K562 (cell line): ENCODE data around the gene B3GALNT2. TPM values are rescaled to one million over a fixed set of nuclear protein-coding genes. Genes with fewer than 3 reads are reported as not detected.

Experiments used
- ATAC-seq: fragments of 200-7000 bp; cut with Tn5 transposase; 3 replicates; pipeline ENCODE4 v1.9.1; 2020; ENCODE audit warnings: moderate library complexity
- BruUV-seq: library from RNA; stranded (reverse); fragments of 400-500 nt; replicated peaks from 2 replicates; lab custom pipeline; 2021; lab: Mats Ljungman, UMichigan
- CTCF ChIA-PET: fragments of 300-600 bp; formaldehyde crosslinking; extraction: SDS; loops from one replicate; lab custom pipeline; 2021; ENCODE audit warnings: low intra/inter-chr PET ratio; lab: Yijun Ruan, JAX
- POLR2A ChIA-PET: fragments of 300-600, 350-650 bp; sonication (Branson Sonifier 250); formaldehyde crosslinking; extraction: SDS; loops from one replicate; lab custom pipeline; 2021; ENCODE audit warnings: antibody characterized with exemption, inconsistent platforms; lab: Yijun Ruan, JAX
- DNase-seq, 4 experiments: peaks; one replicate each; pipeline versions ENCODE4 v3.0.0 to v3.0.0-alpha.2; 2011 to 2018; ENCODE audit warnings: low spot score in 3 of 4, mixed read lengths in 3 of 4; ENCODE audit errors: extremely low read depth in 1 of 4
- FAIRE-seq: peaks from 2 replicates; lab custom pipeline; 2011; peaks lifted over from hg19 to GRCh38; lab: Jason Lieb, UNC
- H2AFZ ChIP-seq: 2 replicates; pipeline ENCODE4 v1.6.0; 2011; ENCODE audit warnings: low read depth, low read length, control low read depth, inconsistent platforms
- H3K27ac ChIP-seq: fragments of 200-600 bp; 3 replicates; pipeline ENCODE4 v1.8.0; 2011; ENCODE audit warnings: low read depth, mild to moderate bottlenecking, control low read depth, inconsistent platforms, low read length, moderate library complexity, mixed read lengths; ENCODE audit errors: extremely low read depth
- H3K27me3 ChIP-seq, 2 experiments: fragments of 300-600 bp in 1 of 2; 2 replicates in 1 of 2; 3 replicates in 1 of 2; pipeline versions ENCODE4 v1.6.0 to v1.8.0; 2011; ENCODE audit warnings: inconsistent platforms in 2 of 2, low read length in 2 of 2, mild to moderate bottlenecking in 1 of 2, mixed read lengths in 1 of 2, moderate library complexity in 1 of 2; ENCODE audit not compliant: control insufficient read depth in 2 of 2, insufficient read depth in 2 of 2
- H3K36me3 ChIP-seq: fragments of 300-600 bp; 3 replicates; pipeline ENCODE4 v1.8.0; 2011; ENCODE audit warnings: mild to moderate bottlenecking, low read length, inconsistent platforms; ENCODE audit not compliant: control insufficient read depth, insufficient read depth
- H3K4me1 ChIP-seq, 2 experiments: fragments of 200-600 bp in 1 of 2; replicated peaks in 1 of 2; 2 replicates in 1 of 2; 3 replicates in 1 of 2; pipeline versions ENCODE4 v1.5.1 to v1.8.0; 2011; ENCODE audit warnings: inconsistent platforms in 2 of 2, low read length in 2 of 2, mild to moderate bottlenecking in 1 of 2, mixed read lengths in 1 of 2, moderate library complexity in 1 of 2; ENCODE audit not compliant: control insufficient read depth in 2 of 2, insufficient read depth in 2 of 2
- H3K4me2 ChIP-seq: 2 replicates; pipeline ENCODE4 v1.6.1; 2011; ENCODE audit warnings: low read length, control low read depth, inconsistent platforms, mixed read lengths; ENCODE audit not compliant: insufficient read depth
- H3K4me3 ChIP-seq: fragments of 200-600 bp; sonication (generic), shearing (Covaris generic); 2 replicates; pipeline ENCODE4 v1.5.1; 2016; ENCODE audit warnings: control low read depth, inconsistent platforms
- H3K79me2 ChIP-seq: fragments of 200-600 bp; 3 replicates; pipeline ENCODE4 v1.8.0; 2011; ENCODE audit warnings: low read length, inconsistent platforms; ENCODE audit not compliant: control insufficient read depth, insufficient read depth
- H3K9ac ChIP-seq, 2 experiments: 2 replicates each; pipeline versions ENCODE4 v1.6.0 to v1.6.1; 2011; ENCODE audit warnings: low read depth in 2 of 2, low read length in 2 of 2, control low read depth in 1 of 2, inconsistent platforms in 1 of 2, mild to moderate bottlenecking in 1 of 2, mixed read lengths in 1 of 2; ENCODE audit not compliant: insufficient read depth in 1 of 2
- H3K9me1 ChIP-seq: one replicate; pipeline ENCODE4 v1.6.0; 2011; ENCODE audit warnings: inconsistent platforms, mild to moderate bottlenecking, low read length, moderate library complexity; ENCODE audit not compliant: control insufficient read depth, insufficient read depth
- H3K9me3 ChIP-seq: replicated peaks from 2 replicates; pipeline ENCODE4 v1.5.1; 2011; ENCODE audit warnings: low read depth, low read length, inconsistent platforms; ENCODE audit not compliant: control insufficient read depth, insufficient read depth
- H4K20me1 ChIP-seq: replicated peaks from 2 replicates; pipeline ENCODE4 v1.6.1; 2011; ENCODE audit warnings: low read length, inconsistent platforms, mixed read lengths; ENCODE audit not compliant: control insufficient read depth, insufficient read depth
- BCOR ChIP-seq: fragments of 450-650 bp; IDR thresholded peaks from 2 replicates; pipeline ENCODE4 v1.6.1; 2016
- CBFA2T2 ChIP-seq: fragments of 450-650 bp; conservative IDR thresholded peaks from 2 replicates; pipeline ENCODE4 v1.6.1; 2017; ENCODE audit warnings: mild to moderate bottlenecking
- CTCF ChIP-seq, 3 experiments: IDR thresholded peaks in 2 of 3; conservative IDR thresholded peaks in 1 of 3; 2 replicates each; pipeline ENCODE4 v1.5.1; 2011 to 2012; ENCODE audit warnings: low read length in 3 of 3, mild to moderate bottlenecking in 3 of 3, control low read depth in 2 of 3, improper control_type of control experiment in 1 of 3, inconsistent platforms in 1 of 3, low read depth in 1 of 3, mixed read lengths in 1 of 3, moderate library complexity in 1 of 3; ENCODE audit not compliant: insufficient read depth in 2 of 3
- ELF4 ChIP-seq: fragments of 450-650 bp; formaldehyde crosslinking; IDR thresholded peaks from 2 replicates; pipeline ENCODE4 v1.4.0; 2022; ENCODE audit warnings: missing genetic modification characterization
- FOXK1 ChIP-seq: sonication (generic); formaldehyde crosslinking; IDR thresholded peaks from 2 replicates; pipeline ENCODE4 v1.8.0; 2022; ENCODE audit warnings: missing genetic modification reagents, mild to moderate bottlenecking, borderline replicate concordance
- GTF2A2 ChIP-seq: IDR thresholded peaks from 2 replicates; pipeline ENCODE4 v1.6.1; 2016; ENCODE audit warnings: mild to moderate bottlenecking, missing genetic modification characterization, missing compliant biosample characterization
- NCOR1 ChIP-seq: fragments of 450-650 bp; IDR thresholded peaks from 2 replicates; pipeline ENCODE4 v1.6.1; 2016; ENCODE audit warnings: mild to moderate bottlenecking, moderate library complexity
- WGBS: fragments of 100-300 bp; shearing (Covaris generic); methylation state at CpG from one replicate; pipeline ENCODE4 v1.1.6; 2016; ENCODE audit warnings: low coverage, mixed read lengths; ENCODE audit not compliant: insufficient coverage; ENCODE audit errors: missing lambda C conversion rate; 5-methylcytosine and 5-hydroxymethylcytosine counted together
- in situ Hi-C: fragments of 300-500 bp; cut with MboI; formaldehyde crosslinking; loops from 4 replicates; pipeline ENCODE4 v1.15.0; 2018; ENCODE audit warnings: inconsistent platforms, mixed read lengths
- intact Hi-C: fragments of 100-400 bp; cut with micrococcal nuclease; formaldehyde crosslinking; loops from 2 replicates; pipeline ENCODE4 v1.14.2; 2022
- polyA plus RNA-seq, 8 experiments: library from polyadenylated mRNA; depleted of rRNA in 4 of 8; stranded (reverse) in 5 of 8; unstranded in 3 of 8; fragments of >200 nt; fragmentation: Nextera tagmentation in 2 of 8; fragmentation: Illumina TruSeq in 1 of 8; extraction: Ambion mirVana in 2 of 8; extraction: Trizol in 1 of 8; gene quantifications; 2 replicates each; pipeline versions ENCODE4 v1.2.1 to v1.2.3, GENCODE V29; 2011 to 2014; ENCODE audit warnings: inconsistent platforms in 1 of 8, missing spikeins in 1 of 8
- total RNA-seq, 7 experiments: library from RNA; depleted of rRNA in 6 of 7; stranded (reverse); fragments of >200 nt in 6 of 7; fragmentation: Illumina TruSeq in 2 of 7; extraction: Trizol in 2 of 7; gene quantifications; 2 replicates each; pipeline versions ENCODE4 v1.2.1 to v1.2.3, GENCODE V29; 2011 to 2021; ENCODE audit warnings: low replicate concordance in 1 of 7

Gene B3GALNT2
- total and polyA plus RNA-seq, 9 of the 15 experiments (the other 6 are each of a cell fraction or from before 2014, with no cell fraction given): 2.0 to 31.7 (median 22.9) TPM

GRCh38 chr1:235510823-235511222, 6.6 kb upstream of the B3GALNT2 start:
- no peak overlapping the region for H2AFZ ChIP-seq
- no peak overlapping the region for H3K27ac ChIP-seq
- H3K9me1 ChIP-seq: no peaks in the 10 kb centered on the region
- BruUV-seq: no TSS peak
- no peak overlapping the region for H3K4me3 ChIP-seq
- FAIRE-seq (no peak), DNase-seq (no peak), ATAC-seq (no peak)
- no peaks in the 10 kb centered on the region for H3K9me3 ChIP-seq
- ChIA-PET CTCF (interaction anchor here (0.7 kb wide), 1 partner anchor 141 kb away, joined by 3 read pairs; no protein-coding TSS in a partner anchor), POLR2A (interaction anchor here (1.0 kb wide), 1 partner anchor 354 kb away, joined by 3 read pairs; no protein-coding TSS in a partner anchor)
- H3K79me2 ChIP-seq: peaks cover 6% of the 10 kb centered on the region; the same call in 2 of the 3 replicates
- intact Hi-C loops (loop anchor here (5.0 to 10.0 kb wide), 3 partner anchors 91 to 461 kb away; no protein-coding TSS in a partner anchor), in situ Hi-C loops (loop anchor here (10.0 kb wide), 1 partner anchor 224 kb away; no protein-coding TSS in a partner anchor)
- H3K9ac ChIP-seq: no peak overlapping the region
- no peak overlapping the region for H3K4me2 ChIP-seq
- 13% methylated on average over 6 of the region's 6 CpGs for WGBS
- H3K36me3 ChIP-seq: no peaks in the 10 kb centered on the region
- no peaks in the 10 kb centered on the region for H4K20me1 ChIP-seq
- no peak for TF ChIP-seq CBFA2T2
- no peak for TF ChIP-seq CTCF (IDR thresholded peaks at IDR 0.05 in 2 of 3, conservative IDR thresholded peaks at IDR 0.05 in 1 of 3; ENCODE audit: insufficient read depth in 2 of 3, low read depth in 1 of 3, low read length in 3 of 3)
- no peak for TF ChIP-seq ELF4 (CRISPR knock-in tag)
- TF ChIP-seq BCOR: no peak
- no peak for TF ChIP-seq NCOR1
- TF ChIP-seq GTF2A2 (tag): no peak
- TF ChIP-seq FOXK1 (CRISPR knock-in tag): no peak
- H3K4me1 ChIP-seq: 0 out of 5 replicates have a peak, but pooled peaks cover 0 to 4% of the 10 kb centered on the region in 2 experiments
- peaks cover 0 to 2% of the 10 kb centered on the region in 2 experiments; a peak in 1 of 5 replicates for H3K27me3 ChIP-seq
